PC-9 (cell line): ENCODE data around the gene C10orf71. TPM values are rescaled to one million over a fixed set of nuclear protein-coding genes. Genes with fewer than 3 reads are reported as not detected.

Experiments
- BruUV-seq: library from RNA; stranded (reverse); fragments of 400-500 nt; replicated peaks from 2 replicates; lab custom pipeline; 2021; lab: Mats Ljungman, UMichigan
- CTCF ChIA-PET: fragments of 300-600 bp; sonication (Branson Sonifier 250); formaldehyde crosslinking; loops from one replicate; lab custom pipeline; 2022; ENCODE audit warnings: antibody characterized with exemption; lab: Charles Lee
- POLR2A ChIA-PET: fragments of 300-600 bp; sonication (Branson Sonifier 250); formaldehyde crosslinking; loops from one replicate; lab custom pipeline; 2022; ENCODE audit warnings: antibody characterized with exemption; ENCODE audit not compliant: unreplicated experiment; lab: Charles Lee
- DNase-seq, 2 experiments: peaks; one replicate each; pipeline versions ENCODE4 v3.0.0 to v3.0.0-alpha.2; 2015 to 2022; ENCODE audit warnings: mixed read lengths in 1 of 2
- H2AFZ ChIP-seq: fragments of 200-600 bp; sonication (generic); 2 replicates; pipeline ENCODE4 v1.8.1; 2017; ENCODE audit warnings: antibody characterized with exemption
- H3F3A ChIP-seq: fragments of 200-600 bp; sonication (generic); 2 replicates; pipeline ENCODE4 v1.8.1; 2017; ENCODE audit warnings: antibody characterized with exemption, mild to moderate bottlenecking, low read depth; ENCODE audit not compliant: insufficient read depth
- H3K27ac ChIP-seq: fragments of 200-600 bp; sonication (generic); 2 replicates; pipeline ENCODE4 v1.6.1; 2016; ENCODE audit warnings: mixed run types
- H3K27me3 ChIP-seq: fragments of 200-600 bp; sonication (generic); 2 replicates; pipeline ENCODE4 v1.6.1; 2016; ENCODE audit warnings: low read depth, mixed run types; ENCODE audit not compliant: insufficient read depth
- H3K36me3 ChIP-seq: fragments of 200-600 bp; sonication (generic); 2 replicates; pipeline ENCODE4 v1.6.1; 2016; ENCODE audit warnings: low read depth, mixed run types
- H3K4me1 ChIP-seq: fragments of 200-600 bp; sonication (generic); replicated peaks from 2 replicates; pipeline ENCODE4 v1.6.1; 2016; ENCODE audit warnings: mixed run types; ENCODE audit not compliant: insufficient read depth
- H3K4me2 ChIP-seq: fragments of 200-600 bp; sonication (generic); 2 replicates; pipeline ENCODE4 v1.6.1; 2017; ENCODE audit warnings: mixed run types
- H3K4me3 ChIP-seq: fragments of 200-600 bp; sonication (generic); 2 replicates; pipeline ENCODE4 v1.6.1; 2016; ENCODE audit warnings: mixed run types
- H3K79me2 ChIP-seq: fragments of 200-600 bp; sonication (generic); 2 replicates; pipeline ENCODE4 v1.6.1; 2017; ENCODE audit warnings: low read depth, mixed run types
- H3K9me2 ChIP-seq: fragments of 200-600 bp; sonication (generic); 2 replicates; pipeline ENCODE4 v1.8.1; 2017; ENCODE audit warnings: mild to moderate bottlenecking; ENCODE audit not compliant: insufficient read depth
- H3K9me3 ChIP-seq: fragments of 200-600 bp; sonication (generic); 2 replicates; pipeline ENCODE4 v1.8.1; 2016; ENCODE audit warnings: low read depth; ENCODE audit not compliant: insufficient read depth
- H4K20me1 ChIP-seq: fragments of 200-600 bp; sonication (generic); 2 replicates; pipeline ENCODE4 v1.8.1; 2017; ENCODE audit not compliant: insufficient read depth
- EZH2 ChIP-seq: fragments of 200-600 bp; sonication (generic); IDR thresholded peaks from 2 replicates; pipeline ENCODE4 v1.8.0; 2017; ENCODE audit warnings: antibody characterized with exemption, low read depth
- intact Hi-C: fragments of 100-400 bp; cut with micrococcal nuclease; formaldehyde crosslinking; loops from one replicate; pipeline ENCODE4 v1.10.0; 2022; ENCODE audit not compliant: unreplicated experiment
- total RNA-seq: library from RNA; stranded (reverse); gene quantifications from 2 replicates; pipeline ENCODE4 v1.2.3, GENCODE V29; 2021
- TF ChIP-seq, protein P1 (sequence below): fragments of 200-600 bp; sonication (generic); conservative IDR thresholded peaks from 2 replicates; pipeline ENCODE4 v1.6.1; 2017; ENCODE audit warnings: mixed run types, antibody characterized with exemption, mild to moderate bottlenecking, moderate library complexity

C10orf71 gene
- total RNA-seq, 1 experiment from 2014 or later, result not detected

- no peak overlapping the region for H2AFZ ChIP-seq
- H3K27me3 ChIP-seq, result peaks cover 32% of the 10 kb centered on the region; the same call in 1 of the 2 replicates
- no peak for TF ChIP-seq EZH2
- TF ChIP-seq, protein P1, sequence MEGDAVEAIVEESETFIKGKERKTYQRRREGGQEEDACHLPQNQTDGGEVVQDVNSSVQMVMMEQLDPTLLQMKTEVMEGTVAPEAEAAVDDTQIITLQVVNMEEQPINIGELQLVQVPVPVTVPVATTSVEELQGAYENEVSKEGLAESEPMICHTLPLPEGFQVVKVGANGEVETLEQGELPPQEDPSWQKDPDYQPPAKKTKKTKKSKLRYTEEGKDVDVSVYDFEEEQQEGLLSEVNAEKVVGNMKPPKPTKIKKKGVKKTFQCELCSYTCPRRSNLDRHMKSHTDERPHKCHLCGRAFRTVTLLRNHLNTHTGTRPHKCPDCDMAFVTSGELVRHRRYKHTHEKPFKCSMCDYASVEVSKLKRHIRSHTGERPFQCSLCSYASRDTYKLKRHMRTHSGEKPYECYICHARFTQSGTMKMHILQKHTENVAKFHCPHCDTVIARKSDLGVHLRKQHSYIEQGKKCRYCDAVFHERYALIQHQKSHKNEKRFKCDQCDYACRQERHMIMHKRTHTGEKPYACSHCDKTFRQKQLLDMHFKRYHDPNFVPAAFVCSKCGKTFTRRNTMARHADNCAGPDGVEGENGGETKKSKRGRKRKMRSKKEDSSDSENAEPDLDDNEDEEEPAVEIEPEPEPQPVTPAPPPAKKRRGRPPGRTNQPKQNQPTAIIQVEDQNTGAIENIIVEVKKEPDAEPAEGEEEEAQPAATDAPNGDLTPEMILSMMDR, result no peak
- no peaks in the 10 kb centered on the region for H3K9me3 ChIP-seq
- H4K20me1 ChIP-seq, result no peaks in the 10 kb centered on the region
- ChIA-PET CTCF (no interaction called here), POLR2A (no interaction called here)
- no peak overlapping the region for H3K4me3 ChIP-seq
- no peak overlapping the region for H3K27ac ChIP-seq
- no peak for DNase-seq
- no peak overlapping the region for H3K4me2 ChIP-seq
- intact Hi-C loops, result no loop called here
- no peaks in the 10 kb centered on the region for H3K36me3 ChIP-seq
- H3K9me2 ChIP-seq, result no peaks in the 10 kb centered on the region
- no peaks in the 10 kb centered on the region for H3K4me1 ChIP-seq
- H3F3A ChIP-seq, result no peaks in the 10 kb centered on the region
- BruUV-seq, result no TSS peak
- H3K79me2 ChIP-seq, result no peaks in the 10 kb centered on the region
Measured at GRCh38 chr10:49253340-49253906, 45.5 kb upstream of the C10orf71 start.

DNA sequence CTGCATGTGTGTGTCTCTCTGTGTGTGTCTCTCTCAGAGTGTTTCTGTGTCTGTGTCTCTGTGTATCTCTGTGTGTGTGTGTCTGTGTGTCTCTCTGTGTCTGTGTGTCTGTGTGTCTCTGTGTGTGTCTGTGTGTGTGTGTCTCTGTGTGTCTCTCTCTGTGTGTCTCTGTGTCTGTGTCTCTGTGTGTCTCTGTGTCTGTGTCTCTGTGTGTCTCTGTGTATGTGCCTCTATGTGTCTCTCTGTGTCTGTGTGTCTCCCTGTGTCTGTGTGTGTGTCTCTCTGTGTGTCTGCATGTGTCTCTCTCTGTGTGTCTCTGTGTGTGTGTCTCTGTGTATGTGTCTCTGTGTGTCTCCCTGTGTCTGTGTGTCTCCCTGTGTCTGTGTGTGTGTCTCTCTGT, 44.8 kb upstream of the C10orf71 start:
- no peak for TF ChIP-seq EZH2
- TF ChIP-seq, protein P1, result no peak
- no peaks in the 10 kb centered on the region for H4K20me1 ChIP-seq
- H3K9me2 ChIP-seq, result no peaks in the 10 kb centered on the region
- H3F3A ChIP-seq, result no peaks in the 10 kb centered on the region
- ChIA-PET CTCF (no interaction called here), POLR2A (no interaction called here)
- H3K27ac ChIP-seq, result no peak overlapping the region
- H2AFZ ChIP-seq, result no peak overlapping the region
- intact Hi-C loops, result no loop called here
- no TSS peak for BruUV-seq
- no peak overlapping the region for H3K4me3 ChIP-seq
- H3K36me3 ChIP-seq, result no peaks in the 10 kb centered on the region
- H3K4me1 ChIP-seq, result no peaks in the 10 kb centered on the region
- peaks cover 36% of the 10 kb centered on the region; the same call in 1 of the 2 replicates for H3K27me3 ChIP-seq
- H3K9me3 ChIP-seq, result no peaks in the 10 kb centered on the region
- no peak for DNase-seq
- H3K79me2 ChIP-seq, result no peaks in the 10 kb centered on the region
- no peak overlapping the region for H3K4me2 ChIP-seq

GRCh38 chr10:49254556-49255318, 44.2 kb upstream of the C10orf71 start:
- no peak for TF ChIP-seq EZH2
- TF ChIP-seq, protein P1, result no peak
- Histone ChIP-seq H3K4me2 (no peak overlapping the region), H4K20me1 (no peaks in the 10 kb centered on the region), H3K9me2 (no peaks in the 10 kb centered on the region), H3K4me1 (no peaks in the 10 kb centered on the region), H3K79me2 (no peaks in the 10 kb centered on the region), H3K36me3 (no peaks in the 10 kb centered on the region), H3K9me3 (no peaks in the 10 kb centered on the region), H3K27me3 (peaks cover 41% of the 10 kb centered on the region; the same call in 1 of the 2 replicates), H3K4me3 (no peak overlapping the region), H3K27ac (no peak overlapping the region), H2AFZ (no peak overlapping the region), H3F3A (no peaks in the 10 kb centered on the region)
- ChIA-PET POLR2A (no interaction called here), CTCF (no interaction called here)
- intact Hi-C loops, result no loop called here
- no peak for DNase-seq
- BruUV-seq, result no TSS peak
